A549 (cell line): ENCODE data around the gene HTR3C.

Source experiments
- CEBPB ChIP-seq, 2 experiments: fragments of >200 bp in 1 of 2; sonication (Bioruptor Twin) in 1 of 2; formaldehyde crosslinking in 1 of 2; IDR thresholded peaks; 2 replicates each; pipeline ENCODE4 v1.6.1; 2012 to 2016
- CTCF ChIP-seq: fragments of >200 bp; sonication (Bioruptor Twin); formaldehyde crosslinking; IDR thresholded peaks from 3 replicates; pipeline ENCODE4 v1.5.1; 2016
- EHMT2 ChIP-seq: fragments of 200-600 bp; sonication (generic); IDR thresholded peaks from 2 replicates; pipeline ENCODE4 v1.6.1; 2016; ENCODE audit warnings: antibody characterized with exemption, low read depth, mild to moderate bottlenecking, moderate library complexity
- EP300 ChIP-seq, 2 experiments: fragments of >200 bp; sonication (Bioruptor Twin); formaldehyde crosslinking; IDR thresholded peaks; 2 replicates in 1 of 2; 3 replicates in 1 of 2; pipeline ENCODE4 v1.6.1; 2016 to 2017
- ESRRA ChIP-seq: fragments of 150-350 bp; IDR thresholded peaks from 2 replicates; pipeline ENCODE4 v1.6.1; 2014; ENCODE audit warnings: mild to moderate bottlenecking, low read length, borderline replicate concordance
- HES2 ChIP-seq: fragments of >200 bp; sonication (Bioruptor Twin); formaldehyde crosslinking; IDR thresholded peaks from 2 replicates; pipeline ENCODE4 v1.6.1; 2016
- MAX ChIP-seq: IDR thresholded peaks from 2 replicates; pipeline ENCODE4 v1.6.1; 2012
- NFE2L2 ChIP-seq: fragments of 150-350 bp; conservative IDR thresholded peaks from 2 replicates; pipeline ENCODE4 v1.6.1; 2014; ENCODE audit warnings: low read length
- PBX3 ChIP-seq: IDR thresholded peaks from 2 replicates; pipeline ENCODE4 v1.6.1; 2012
- POLR2A ChIP-seq: IDR thresholded peaks from 2 replicates; pipeline ENCODE4 v1.6.1; 2012; ENCODE audit warnings: mild to moderate bottlenecking, low read length
- REST ChIP-seq: fragments of 200-600 bp; sonication (generic); IDR thresholded peaks from 2 replicates; pipeline ENCODE4 v1.6.1; 2016; ENCODE audit warnings: antibody characterized with exemption, mild to moderate bottlenecking, moderate library complexity

- no peak for TF ChIP-seq CTCF
- no peak for TF ChIP-seq POLR2A
- TF ChIP-seq MAX, result no peak
- no peak for TF ChIP-seq HES2
- TF ChIP-seq EHMT2, result no peak
- no peak for TF ChIP-seq EP300 (IDR thresholded peaks at IDR 0.05)
- TF ChIP-seq REST, result no peak
- TF ChIP-seq ESRRA, result no peak
- no peak for TF ChIP-seq NFE2L2
- no peak for TF ChIP-seq CEBPB (IDR thresholded peaks at IDR 0.05)
- no peak for TF ChIP-seq PBX3
Observed at GRCh38 chr3:184008161-184008560, 44.7 kb upstream of the HTR3C start.
